ENCODE measurements around the gene SLC28A1.

Gene SLC28A1

GRCh38 chr15:84975871-84976351, 91.4 kb downstream of the SLC28A1 start:
- no peak for DNase-seq (ENCODE audit: low read depth)
- no peak overlapping the region for H3K4me3 ChIP-seq (ENCODE audit: low read depth, low read length)
- TF ChIP-seq, protein P1, sequence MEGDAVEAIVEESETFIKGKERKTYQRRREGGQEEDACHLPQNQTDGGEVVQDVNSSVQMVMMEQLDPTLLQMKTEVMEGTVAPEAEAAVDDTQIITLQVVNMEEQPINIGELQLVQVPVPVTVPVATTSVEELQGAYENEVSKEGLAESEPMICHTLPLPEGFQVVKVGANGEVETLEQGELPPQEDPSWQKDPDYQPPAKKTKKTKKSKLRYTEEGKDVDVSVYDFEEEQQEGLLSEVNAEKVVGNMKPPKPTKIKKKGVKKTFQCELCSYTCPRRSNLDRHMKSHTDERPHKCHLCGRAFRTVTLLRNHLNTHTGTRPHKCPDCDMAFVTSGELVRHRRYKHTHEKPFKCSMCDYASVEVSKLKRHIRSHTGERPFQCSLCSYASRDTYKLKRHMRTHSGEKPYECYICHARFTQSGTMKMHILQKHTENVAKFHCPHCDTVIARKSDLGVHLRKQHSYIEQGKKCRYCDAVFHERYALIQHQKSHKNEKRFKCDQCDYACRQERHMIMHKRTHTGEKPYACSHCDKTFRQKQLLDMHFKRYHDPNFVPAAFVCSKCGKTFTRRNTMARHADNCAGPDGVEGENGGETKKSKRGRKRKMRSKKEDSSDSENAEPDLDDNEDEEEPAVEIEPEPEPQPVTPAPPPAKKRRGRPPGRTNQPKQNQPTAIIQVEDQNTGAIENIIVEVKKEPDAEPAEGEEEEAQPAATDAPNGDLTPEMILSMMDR (conservative IDR thresholded peaks at IDR 0.05; ENCODE audit: low read depth, low read length), result no peak

GRCh38 chr15:84976746-84977345, 92.4 kb downstream of the SLC28A1 start:
- TF ChIP-seq, protein P1 (conservative IDR thresholded peaks at IDR 0.05; ENCODE audit: low read depth, low read length), result no peak
- H3K4me3 ChIP-seq (ENCODE audit: low read depth, low read length), result no peak overlapping the region
- no peak for DNase-seq (ENCODE audit: low read depth)

DNA sequence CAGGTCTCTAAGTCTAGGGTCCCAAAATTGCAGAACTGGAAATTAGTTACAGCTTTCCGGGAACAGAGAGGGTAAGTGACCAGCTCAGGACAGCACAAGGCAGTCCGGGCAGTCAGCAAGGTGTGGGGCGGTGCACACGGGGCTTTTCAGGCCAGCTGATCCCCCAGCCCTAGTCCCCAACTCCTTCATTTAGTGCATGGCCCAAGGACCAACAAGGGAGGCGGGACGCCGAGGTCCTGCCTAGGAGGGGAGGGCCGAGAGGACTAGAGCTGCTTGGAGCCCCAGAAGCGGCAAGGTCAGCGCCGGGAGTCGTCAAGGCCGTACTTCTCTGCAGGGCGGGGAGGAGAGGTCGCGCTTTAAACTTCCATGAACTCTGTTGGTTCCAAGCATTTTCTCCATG, 95.2 kb downstream of the SLC28A1 start:
- DNase-seq (ENCODE audit: low read depth), result no peak
- H3K4me3 ChIP-seq (ENCODE audit: low read depth, low read length), result peak overlapping the region; percentile 38
- TF ChIP-seq, protein P1 (conservative IDR thresholded peaks at IDR 0.05; ENCODE audit: low read depth, low read length), result no peak

DNA sequence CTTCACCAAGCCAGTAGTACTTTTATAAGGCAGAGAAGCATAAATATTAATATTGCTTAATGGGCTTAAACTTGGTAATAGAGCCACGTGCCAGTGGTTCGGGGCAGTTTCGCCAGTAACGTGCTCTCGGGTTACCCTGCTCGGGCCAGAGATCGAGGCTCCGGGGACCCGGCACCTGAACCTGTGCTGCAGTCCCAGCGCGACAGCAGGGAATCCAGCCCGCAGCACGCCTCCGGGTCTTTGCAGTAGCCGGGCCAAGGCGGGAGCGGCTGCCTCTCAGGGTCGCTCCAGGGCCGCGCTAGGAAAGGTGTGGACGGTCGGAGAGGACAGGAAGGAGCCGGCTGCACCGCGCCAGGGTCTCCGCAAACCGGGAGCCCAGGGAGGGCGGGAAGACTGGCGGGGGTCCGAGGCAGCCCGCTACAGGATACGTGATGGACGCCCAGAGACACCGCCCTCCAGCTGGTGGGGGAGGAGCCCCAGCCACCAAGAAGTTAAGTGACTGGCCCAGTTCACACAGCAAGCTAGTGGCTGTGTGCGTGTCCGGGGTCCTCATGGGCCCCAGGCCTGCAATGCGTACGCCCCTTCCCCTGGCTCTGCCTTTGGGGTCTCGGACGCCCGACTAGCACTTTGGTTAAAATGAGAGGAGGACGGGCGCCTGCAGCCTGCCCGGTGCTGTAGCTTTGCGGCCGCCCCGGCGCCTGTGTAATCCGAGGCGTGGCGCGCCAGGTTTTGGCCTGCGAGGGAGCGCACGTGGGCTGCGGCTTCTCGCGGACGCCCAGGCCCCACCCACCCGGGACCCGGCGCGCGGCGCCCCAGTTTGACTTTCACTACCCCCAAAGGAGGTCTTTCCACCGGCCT, 96.0 kb downstream of the SLC28A1 start:
- DNase-seq (ENCODE audit: low read depth), result peak; percentile 93
- peak overlapping the region; percentile 82 for H3K4me3 ChIP-seq (ENCODE audit: low read depth, low read length)
- TF ChIP-seq, protein P1 (conservative IDR thresholded peaks at IDR 0.05; ENCODE audit: low read depth, low read length), result no peak

DNA sequence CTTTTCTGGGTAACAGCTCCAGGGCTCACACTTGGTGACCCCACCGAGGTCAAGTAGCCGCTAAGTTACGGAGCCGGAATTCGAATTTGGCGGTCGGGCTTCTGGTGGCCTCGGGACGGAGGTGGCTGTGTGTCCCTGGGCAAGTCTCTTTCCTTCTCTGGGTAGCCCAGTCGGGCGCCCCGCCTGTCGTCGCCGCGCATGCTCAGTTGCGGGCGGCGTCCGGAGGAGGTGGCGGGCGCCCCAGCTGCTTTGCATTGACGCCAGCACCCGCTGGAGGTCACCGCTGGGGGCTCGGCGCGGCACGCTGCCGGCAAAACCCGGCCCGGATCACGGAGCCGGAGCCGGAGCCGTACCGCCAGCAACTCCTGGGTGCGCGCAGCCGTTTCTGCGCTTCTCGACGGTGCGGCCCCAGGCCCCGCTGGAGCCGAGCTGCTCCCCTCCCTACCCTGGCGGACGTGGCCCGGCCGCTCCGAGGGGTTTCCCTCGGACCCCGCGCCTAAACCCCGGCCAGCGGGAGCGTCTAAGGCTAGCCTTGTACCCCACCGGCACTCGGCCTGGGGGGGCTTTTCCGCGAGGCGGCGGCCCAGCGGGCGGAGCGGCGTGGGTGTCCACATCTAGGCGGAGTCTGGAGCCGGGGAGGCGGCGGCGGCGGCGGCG, 96.7 kb downstream of the SLC28A1 start:
- TF ChIP-seq, protein P1 (conservative IDR thresholded peaks at IDR 0.05; ENCODE audit: low read depth, low read length), result no peak
- DNase-seq (ENCODE audit: low read depth), result peak; percentile 99
- H3K4me3 ChIP-seq (ENCODE audit: low read depth, low read length), result peak overlapping the region; percentile 82

- H3K4me3 ChIP-seq (ENCODE audit: low read depth, low read length), result peak within 1 kb of the TSS; percentile 82
- peak; percentile 58 for DNase-seq (ENCODE audit: low read depth)
- TF ChIP-seq, protein P1 (conservative IDR thresholded peaks at IDR 0.05; ENCODE audit: low read depth, low read length), result no peak
Measured at GRCh38 chr15:84981711-84982300, 97.3 kb downstream of the SLC28A1 start, which contains the start of gene PDE8A. Gene PDE8A, plus strand, starts transcription at chr15:84981856. Its CDS starts 307 bp downstream, at chr15:84982163.
